ENCODE data around the gene PAQR5.

PAQR5 gene

GRCh38 chr15:69392352-69392751 lies 93.6 kb downstream of the PAQR5 start:
- no peak for DNase-seq (ENCODE audit: low spot score)

GRCh38 chr15:69393831-69394491 lies 95.2 kb downstream of the PAQR5 start:
- no peak for DNase-seq (ENCODE audit: low spot score)

GRCh38 chr15:69394556-69395282 lies 96.0 kb downstream of the PAQR5 start:
- peak; percentile 90 for DNase-seq (ENCODE audit: low spot score)

- no peak for DNase-seq (ENCODE audit: low spot score)
These were observed 96.7 kb downstream of the PAQR5 start for GRCh38 chr15:69395460-69395859.

- DNase-seq (ENCODE audit: low spot score), result peak; percentile 42
These were observed 97.3 kb downstream of the PAQR5 start for GRCh38 chr15:69395991-69396390.

- DNase-seq (ENCODE audit: low spot score), result peak; percentile 46
These were observed 99.8 kb downstream of the PAQR5 start for GRCh38 chr15:69398491-69398891.

- no peak for DNase-seq (ENCODE audit: low spot score)
These were observed 102.1 kb downstream of the PAQR5 start for GRCh38 chr15:69400850-69401249.

- DNase-seq (ENCODE audit: low spot score), result no peak
These were observed 104.1 kb downstream of the PAQR5 start for GRCh38 chr15:69402816-69403215.

GRCh38 chr15:69403594-69403993 lies 104.9 kb downstream of the PAQR5 start:
- no peak for DNase-seq (ENCODE audit: low spot score)

GRCh38 chr15:69405110-69405509 lies 106.4 kb downstream of the PAQR5 start:
- no peak for DNase-seq (ENCODE audit: low spot score)

- no peak for DNase-seq (ENCODE audit: low spot score)
These were observed 109.1 kb downstream of the PAQR5 start for GRCh38 chr15:69407719-69408400.

- no peak for DNase-seq (ENCODE audit: low spot score)
These were observed 110.1 kb downstream of the PAQR5 start for GRCh38 chr15:69408841-69409240.

- DNase-seq (ENCODE audit: low spot score), result no peak
These were observed 111.6 kb downstream of the PAQR5 start for GRCh38 chr15:69410248-69410874.

- DNase-seq (ENCODE audit: low spot score), result no peak
These were observed 113.6 kb downstream of the PAQR5 start for GRCh38 chr15:69412274-69412673.

- no peak for DNase-seq (ENCODE audit: low spot score)
These were observed 114.0 kb downstream of the PAQR5 start for GRCh38 chr15:69412701-69413100.

- DNase-seq (ENCODE audit: low spot score), result peak; percentile 94
These were observed 115.3 kb downstream of the PAQR5 start, which contains the start of gene KIF23 for GRCh38 chr15:69413822-69414700. Gene KIF23, plus strand, starts transcription at chr15:69414349. Its CDS starts 117 bp downstream, at chr15:69414466.

- peak; percentile 72 for DNase-seq (ENCODE audit: low spot score)
These were observed 116.0 kb downstream of the PAQR5 start for GRCh38 chr15:69414701-69415167.

GRCh38 chr15:69415381-69415780 lies 116.7 kb downstream of the PAQR5 start:
- DNase-seq (ENCODE audit: low spot score), result no peak

GRCh38 chr15:69417581-69417980 lies 118.9 kb downstream of the PAQR5 start:
- no peak for DNase-seq (ENCODE audit: low spot score)

- DNase-seq (ENCODE audit: low spot score), result no peak
These were observed 122.8 kb downstream of the PAQR5 start for GRCh38 chr15:69421498-69421897.

- no peak for DNase-seq (ENCODE audit: low spot score)
These were observed 123.7 kb downstream of the PAQR5 start for GRCh38 chr15:69422336-69422895.
